ENCODE measurements around the gene FXYD1.

The FXYD1 gene

GRCh38 chr19:35170359-35171061, 31.9 kb downstream of the FXYD1 start:
- H3K4me1 ChIP-seq (ENCODE audit: control insufficient read depth in 1 of 2, insufficient read depth in 2 of 2, low read length in 2 of 2), result no peaks in the 10 kb centered on the region
- H3K27me3 ChIP-seq (ENCODE audit: control insufficient read depth in 1 of 2, insufficient read depth in 2 of 2, low read length in 2 of 2), result no peaks in the 10 kb centered on the region
- peaks cover 0 to 14% of the 10 kb centered on the region in 2 donors for H3K36me3 ChIP-seq (ENCODE audit: control insufficient read depth in 1 of 2, insufficient read depth in 2 of 2, low read length in 2 of 2)
- H3K27ac ChIP-seq (ENCODE audit: low read depth, low read length), result no peak overlapping the region
- no peak overlapping the region for H3K4me3 ChIP-seq (ENCODE audit: low read depth in 1 of 2, low read length in 2 of 2)
- no peak overlapping the region for H3K9ac ChIP-seq (ENCODE audit: low read depth in 1 of 2, low read length in 2 of 2)
- H3K9me3 ChIP-seq (ENCODE audit: control insufficient read depth in 1 of 2, low read length in 2 of 2), result peaks cover 0 to 6% of the 10 kb centered on the region in 2 donors

- Histone ChIP-seq H3K27ac (ENCODE audit: low read depth, low read length) (no peak overlapping the region), H3K9ac (ENCODE audit: low read depth in 1 of 2, low read length in 2 of 2) (no peak overlapping the region), H3K4me3 (ENCODE audit: low read depth in 1 of 2, low read length in 2 of 2) (no peak overlapping the region), H3K4me1 (ENCODE audit: control insufficient read depth in 1 of 2, insufficient read depth in 2 of 2, low read length in 2 of 2) (no peaks in the 10 kb centered on the region), H3K36me3 (ENCODE audit: control insufficient read depth in 1 of 2, insufficient read depth in 2 of 2, low read length in 2 of 2) (peaks cover 0 to 4% of the 10 kb centered on the region in 2 donors), H3K27me3 (ENCODE audit: control insufficient read depth in 1 of 2, insufficient read depth in 2 of 2, low read length in 2 of 2) (no peaks in the 10 kb centered on the region), H3K9me3 (ENCODE audit: control insufficient read depth in 1 of 2, low read length in 2 of 2) (no peaks in the 10 kb centered on the region)
These were observed 33.1 kb downstream of the FXYD1 start for GRCh38 chr19:35171730-35172129.

DNA sequence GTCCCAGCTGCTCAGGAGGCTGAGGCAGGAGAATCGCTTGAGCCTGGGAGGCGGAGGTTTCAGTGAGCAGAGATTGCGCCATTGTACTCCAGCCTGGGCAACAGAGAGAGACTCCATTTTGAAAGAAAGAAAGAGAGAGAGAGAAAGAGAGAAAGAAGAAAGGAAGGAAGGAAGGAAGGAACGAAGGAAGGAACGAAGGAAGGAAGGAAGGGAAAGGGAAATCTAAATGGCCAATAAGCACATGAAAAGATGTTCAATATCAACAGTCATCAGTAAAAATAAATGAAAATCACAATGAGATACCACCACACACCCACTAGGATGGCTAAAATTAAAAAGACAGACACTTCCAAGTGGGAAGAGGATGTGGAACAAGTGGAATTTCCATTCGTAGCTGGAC, 35.6 kb downstream of the FXYD1 start:
- Histone ChIP-seq H3K9me3 (ENCODE audit: control insufficient read depth in 1 of 2, low read length in 2 of 2) (no peaks in the 10 kb centered on the region), H3K27ac (ENCODE audit: low read depth, low read length) (no peak overlapping the region), H3K4me3 (ENCODE audit: low read depth in 1 of 2, low read length in 2 of 2) (no peak overlapping the region), H3K36me3 (ENCODE audit: control insufficient read depth in 1 of 2, insufficient read depth in 2 of 2, low read length in 2 of 2) (no peaks in the 10 kb centered on the region), H3K27me3 (ENCODE audit: control insufficient read depth in 1 of 2, insufficient read depth in 2 of 2, low read length in 2 of 2) (no peaks in the 10 kb centered on the region), H3K9ac (ENCODE audit: low read depth in 1 of 2, low read length in 2 of 2) (no peak overlapping the region), H3K4me1 (ENCODE audit: control insufficient read depth in 1 of 2, insufficient read depth in 2 of 2, low read length in 2 of 2) (no peaks in the 10 kb centered on the region)

- no peaks in the 10 kb centered on the region for H3K4me1 ChIP-seq (ENCODE audit: control insufficient read depth in 1 of 2, insufficient read depth in 2 of 2, low read length in 2 of 2)
- no peaks in the 10 kb centered on the region for H3K9me3 ChIP-seq (ENCODE audit: control insufficient read depth in 1 of 2, low read length in 2 of 2)
- H3K36me3 ChIP-seq (ENCODE audit: control insufficient read depth in 1 of 2, insufficient read depth in 2 of 2, low read length in 2 of 2), result no peaks in the 10 kb centered on the region
- no peak overlapping the region for H3K9ac ChIP-seq (ENCODE audit: low read depth in 1 of 2, low read length in 2 of 2)
- no peak overlapping the region for H3K27ac ChIP-seq (ENCODE audit: low read depth, low read length)
- no peaks in the 10 kb centered on the region for H3K27me3 ChIP-seq (ENCODE audit: control insufficient read depth in 1 of 2, insufficient read depth in 2 of 2, low read length in 2 of 2)
- H3K4me3 ChIP-seq (ENCODE audit: low read depth in 1 of 2, low read length in 2 of 2), result no peak overlapping the region
These were observed 37.6 kb downstream of the FXYD1 start for GRCh38 chr19:35176181-35176570.

DNA sequence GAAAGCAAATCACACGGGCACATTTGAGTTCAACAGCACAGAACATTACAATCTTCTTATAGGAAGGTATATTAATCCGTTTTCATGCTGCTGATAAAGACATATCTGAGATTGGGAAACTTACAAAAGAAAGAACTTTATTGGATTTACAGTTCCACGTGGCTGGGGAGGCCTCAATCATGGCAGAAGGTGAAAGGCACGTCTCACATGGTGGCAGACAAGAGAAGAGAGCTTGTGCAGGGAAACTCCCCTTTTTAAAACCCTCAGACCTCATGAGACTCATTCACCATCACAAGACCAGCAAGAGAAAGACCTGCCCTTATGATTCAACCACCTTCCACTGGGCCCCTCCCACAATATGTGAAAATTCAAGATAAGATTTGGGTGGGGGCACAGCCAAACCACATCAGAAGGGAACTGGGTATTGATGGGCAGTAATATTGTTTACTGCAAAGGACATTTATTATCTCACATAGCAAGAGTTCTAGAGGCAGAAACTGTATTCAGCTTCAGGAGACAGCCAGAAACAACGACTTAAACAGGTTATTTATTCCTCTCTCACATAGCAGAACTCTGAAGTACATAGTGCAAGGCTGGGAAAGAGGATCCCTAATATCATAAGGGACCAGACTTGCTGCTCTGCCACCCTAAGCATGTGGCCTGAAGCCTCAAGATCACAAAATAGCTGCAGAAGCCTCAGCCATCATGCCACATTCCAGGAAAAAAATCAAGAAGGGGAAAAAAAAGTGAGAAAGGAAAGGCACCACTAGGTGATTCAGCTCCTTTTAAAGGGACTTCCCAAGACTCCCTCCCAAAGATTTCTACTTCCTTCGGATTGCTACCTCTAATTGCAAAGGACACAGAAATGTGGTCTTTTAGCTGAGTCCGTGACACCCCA, 39.0 kb downstream of the FXYD1 start:
- Histone ChIP-seq H3K36me3 (ENCODE audit: control insufficient read depth in 1 of 2, insufficient read depth in 2 of 2, low read length in 2 of 2) (no peaks in the 10 kb centered on the region), H3K9ac (ENCODE audit: low read depth in 1 of 2, low read length in 2 of 2) (no peak overlapping the region), H3K4me3 (ENCODE audit: low read depth in 1 of 2, low read length in 2 of 2) (no peak overlapping the region), H3K9me3 (ENCODE audit: control insufficient read depth in 1 of 2, low read length in 2 of 2) (no peaks in the 10 kb centered on the region), H3K27ac (ENCODE audit: low read depth, low read length) (no peak overlapping the region), H3K4me1 (ENCODE audit: control insufficient read depth in 1 of 2, insufficient read depth in 2 of 2, low read length in 2 of 2) (no peaks in the 10 kb centered on the region), H3K27me3 (ENCODE audit: control insufficient read depth in 1 of 2, insufficient read depth in 2 of 2, low read length in 2 of 2) (no peaks in the 10 kb centered on the region)

GRCh38 chr19:35178701-35179100, 40.1 kb downstream of the FXYD1 start:
- Histone ChIP-seq H3K9me3 (ENCODE audit: control insufficient read depth in 1 of 2, low read length in 2 of 2) (no peaks in the 10 kb centered on the region), H3K27me3 (ENCODE audit: control insufficient read depth in 1 of 2, insufficient read depth in 2 of 2, low read length in 2 of 2) (no peaks in the 10 kb centered on the region), H3K4me3 (ENCODE audit: low read depth in 1 of 2, low read length in 2 of 2) (no peak overlapping the region), H3K9ac (ENCODE audit: low read depth in 1 of 2, low read length in 2 of 2) (no peak overlapping the region), H3K4me1 (ENCODE audit: control insufficient read depth in 1 of 2, insufficient read depth in 2 of 2, low read length in 2 of 2) (no peaks in the 10 kb centered on the region), H3K27ac (ENCODE audit: low read depth, low read length) (no peak overlapping the region), H3K36me3 (ENCODE audit: control insufficient read depth in 1 of 2, insufficient read depth in 2 of 2, low read length in 2 of 2) (no peaks in the 10 kb centered on the region)

GRCh38 chr19:35179830-35180229, 41.2 kb downstream of the FXYD1 start:
- H3K36me3 ChIP-seq (ENCODE audit: control insufficient read depth in 1 of 2, insufficient read depth in 2 of 2, low read length in 2 of 2), result no peaks in the 10 kb centered on the region
- no peaks in the 10 kb centered on the region for H3K9me3 ChIP-seq (ENCODE audit: control insufficient read depth in 1 of 2, low read length in 2 of 2)
- no peaks in the 10 kb centered on the region for H3K27me3 ChIP-seq (ENCODE audit: control insufficient read depth in 1 of 2, insufficient read depth in 2 of 2, low read length in 2 of 2)
- H3K27ac ChIP-seq (ENCODE audit: low read depth, low read length), result no peak overlapping the region
- H3K4me1 ChIP-seq (ENCODE audit: control insufficient read depth in 1 of 2, insufficient read depth in 2 of 2, low read length in 2 of 2), result no peaks in the 10 kb centered on the region
- no peak overlapping the region for H3K9ac ChIP-seq (ENCODE audit: low read depth in 1 of 2, low read length in 2 of 2)
- no peak overlapping the region for H3K4me3 ChIP-seq (ENCODE audit: low read depth in 1 of 2, low read length in 2 of 2)

DNA sequence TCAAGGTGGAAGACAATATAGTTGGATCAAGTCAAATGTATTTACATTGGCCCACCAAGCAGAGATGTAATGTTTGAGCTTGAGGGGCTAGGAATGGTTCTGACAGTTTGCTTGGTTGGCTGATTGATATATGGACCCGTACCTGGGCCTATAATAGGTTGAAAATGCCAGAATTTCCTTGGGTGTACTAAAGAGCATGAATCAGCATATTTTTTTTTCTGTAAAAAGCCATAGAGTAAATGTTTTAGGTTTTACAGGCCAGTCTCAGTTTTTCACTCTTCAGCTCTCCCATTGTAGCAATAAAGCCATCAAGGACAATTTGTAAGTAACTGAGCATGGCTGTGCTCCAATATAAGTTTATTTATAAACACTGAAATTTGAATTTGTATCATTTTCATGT, 42.8 kb downstream of the FXYD1 start:
- Histone ChIP-seq H3K4me3 (ENCODE audit: low read depth in 1 of 2, low read length in 2 of 2) (no peak overlapping the region), H3K36me3 (ENCODE audit: control insufficient read depth in 1 of 2, insufficient read depth in 2 of 2, low read length in 2 of 2) (no peaks in the 10 kb centered on the region), H3K27ac (ENCODE audit: low read depth, low read length) (no peak overlapping the region), H3K9ac (ENCODE audit: low read depth in 1 of 2, low read length in 2 of 2) (no peak overlapping the region), H3K4me1 (ENCODE audit: control insufficient read depth in 1 of 2, insufficient read depth in 2 of 2, low read length in 2 of 2) (no peaks in the 10 kb centered on the region), H3K27me3 (ENCODE audit: control insufficient read depth in 1 of 2, insufficient read depth in 2 of 2, low read length in 2 of 2) (no peaks in the 10 kb centered on the region), H3K9me3 (ENCODE audit: control insufficient read depth in 1 of 2, low read length in 2 of 2) (no peaks in the 10 kb centered on the region)

DNA sequence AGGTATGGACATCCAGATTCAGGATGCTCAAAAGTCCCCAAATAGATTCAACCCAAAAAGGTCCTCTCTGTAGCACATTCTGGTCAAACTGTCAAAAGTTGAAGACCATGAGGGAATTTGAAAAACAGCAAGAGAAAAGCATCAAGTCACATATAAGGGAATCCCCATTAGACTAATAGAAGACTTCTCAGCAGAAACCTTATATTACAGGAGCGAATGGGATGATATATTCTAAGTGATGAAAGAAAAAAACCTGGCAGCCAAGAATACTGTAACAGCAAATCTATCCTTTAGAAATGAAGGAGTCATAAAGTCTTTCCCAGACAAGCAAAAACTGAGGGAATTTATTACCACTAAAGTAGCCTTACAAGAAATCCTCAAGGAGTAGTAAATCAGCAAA, 45.6 kb downstream of the FXYD1 start:
- no peak overlapping the region for H3K27ac ChIP-seq (ENCODE audit: low read depth, low read length)
- H3K9me3 ChIP-seq (ENCODE audit: control insufficient read depth in 1 of 2, low read length in 2 of 2), result no peaks in the 10 kb centered on the region
- no peak overlapping the region for H3K9ac ChIP-seq (ENCODE audit: low read depth in 1 of 2, low read length in 2 of 2)
- H3K4me1 ChIP-seq (ENCODE audit: control insufficient read depth in 1 of 2, insufficient read depth in 2 of 2, low read length in 2 of 2), result no peaks in the 10 kb centered on the region
- H3K27me3 ChIP-seq (ENCODE audit: control insufficient read depth in 1 of 2, insufficient read depth in 2 of 2, low read length in 2 of 2), result no peaks in the 10 kb centered on the region
- H3K36me3 ChIP-seq (ENCODE audit: control insufficient read depth in 1 of 2, insufficient read depth in 2 of 2, low read length in 2 of 2), result no peaks in the 10 kb centered on the region
- no peak overlapping the region for H3K4me3 ChIP-seq (ENCODE audit: low read depth in 1 of 2, low read length in 2 of 2)

- no peak overlapping the region for H3K4me3 ChIP-seq (ENCODE audit: low read depth in 1 of 2, low read length in 2 of 2)
- no peak overlapping the region for H3K27ac ChIP-seq (ENCODE audit: low read depth, low read length)
These were observed 46.3 kb downstream of the FXYD1 start for GRCh38 chr19:35184884-35185283.

More at GRCh38 chr19:35184884-35185283, 46.3 kb downstream of the FXYD1 start:
- H3K4me1 ChIP-seq (ENCODE audit: control insufficient read depth in 1 of 2, insufficient read depth in 2 of 2, low read length in 2 of 2), result no peaks in the 10 kb centered on the region
- no peaks in the 10 kb centered on the region for H3K27me3 ChIP-seq (ENCODE audit: control insufficient read depth in 1 of 2, insufficient read depth in 2 of 2, low read length in 2 of 2)
- no peaks in the 10 kb centered on the region for H3K36me3 ChIP-seq (ENCODE audit: control insufficient read depth in 1 of 2, insufficient read depth in 2 of 2, low read length in 2 of 2)
- H3K9me3 ChIP-seq (ENCODE audit: control insufficient read depth in 1 of 2, low read length in 2 of 2), result no peaks in the 10 kb centered on the region
- H3K9ac ChIP-seq (ENCODE audit: low read depth in 1 of 2, low read length in 2 of 2), result no peak overlapping the region

Measured in duodenal mucosa (tissue), 2 donors.